Fibroblast of mammary gland (primary cell): ENCODE measurements around the gene OVOL3.

ENCODE experiments used
- DNase-seq: peaks from one replicate; pipeline ENCODE4 v3.0.0-alpha.2; 2010; ENCODE audit warnings: low read depth
- H3K4me3 ChIP-seq: 2 replicates; pipeline ENCODE4 v1.5.1; 2011; ENCODE audit warnings: low read depth, mild to moderate bottlenecking, low read length, moderate library complexity; ENCODE audit not compliant: control insufficient read depth
- TF ChIP-seq, protein P1 (sequence below): conservative IDR thresholded peaks from 2 replicates; pipeline ENCODE4 v1.5.1; 2011; ENCODE audit warnings: low read depth, low read length, inconsistent platforms; ENCODE audit not compliant: control insufficient read depth, insufficient read depth

OVOL3 gene

DNA sequence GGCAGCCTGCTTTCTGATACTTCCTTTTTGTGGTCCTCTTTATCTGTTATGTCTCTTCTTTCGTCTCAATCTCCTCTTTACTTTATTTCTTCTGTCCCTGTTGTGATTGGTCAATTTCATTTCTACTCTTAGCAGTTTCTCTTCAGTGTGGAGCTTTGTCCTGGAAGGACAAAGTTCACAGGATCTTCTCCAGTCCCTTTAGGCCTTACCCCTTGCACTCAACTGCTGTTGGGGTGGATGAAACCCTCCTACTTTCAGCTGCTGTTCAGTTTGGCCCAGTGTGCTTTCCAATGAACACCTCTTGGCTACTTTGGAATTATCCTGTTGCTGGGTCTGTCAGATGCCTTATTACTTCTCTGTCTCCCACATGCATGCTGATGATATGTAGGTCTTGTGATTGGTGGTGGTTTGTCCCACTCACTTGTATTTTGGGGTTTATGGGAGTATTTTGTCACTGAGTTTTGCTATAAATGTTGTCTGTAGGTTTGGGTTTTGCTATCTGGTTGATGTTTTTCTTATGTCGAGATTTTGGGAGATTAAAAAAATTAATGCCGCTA is 31.5 kb upstream of the OVOL3 start:
- TF ChIP-seq, protein P1, sequence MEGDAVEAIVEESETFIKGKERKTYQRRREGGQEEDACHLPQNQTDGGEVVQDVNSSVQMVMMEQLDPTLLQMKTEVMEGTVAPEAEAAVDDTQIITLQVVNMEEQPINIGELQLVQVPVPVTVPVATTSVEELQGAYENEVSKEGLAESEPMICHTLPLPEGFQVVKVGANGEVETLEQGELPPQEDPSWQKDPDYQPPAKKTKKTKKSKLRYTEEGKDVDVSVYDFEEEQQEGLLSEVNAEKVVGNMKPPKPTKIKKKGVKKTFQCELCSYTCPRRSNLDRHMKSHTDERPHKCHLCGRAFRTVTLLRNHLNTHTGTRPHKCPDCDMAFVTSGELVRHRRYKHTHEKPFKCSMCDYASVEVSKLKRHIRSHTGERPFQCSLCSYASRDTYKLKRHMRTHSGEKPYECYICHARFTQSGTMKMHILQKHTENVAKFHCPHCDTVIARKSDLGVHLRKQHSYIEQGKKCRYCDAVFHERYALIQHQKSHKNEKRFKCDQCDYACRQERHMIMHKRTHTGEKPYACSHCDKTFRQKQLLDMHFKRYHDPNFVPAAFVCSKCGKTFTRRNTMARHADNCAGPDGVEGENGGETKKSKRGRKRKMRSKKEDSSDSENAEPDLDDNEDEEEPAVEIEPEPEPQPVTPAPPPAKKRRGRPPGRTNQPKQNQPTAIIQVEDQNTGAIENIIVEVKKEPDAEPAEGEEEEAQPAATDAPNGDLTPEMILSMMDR: no peak
- no peak for DNase-seq
- no peak overlapping the region for H3K4me3 ChIP-seq

DNA sequence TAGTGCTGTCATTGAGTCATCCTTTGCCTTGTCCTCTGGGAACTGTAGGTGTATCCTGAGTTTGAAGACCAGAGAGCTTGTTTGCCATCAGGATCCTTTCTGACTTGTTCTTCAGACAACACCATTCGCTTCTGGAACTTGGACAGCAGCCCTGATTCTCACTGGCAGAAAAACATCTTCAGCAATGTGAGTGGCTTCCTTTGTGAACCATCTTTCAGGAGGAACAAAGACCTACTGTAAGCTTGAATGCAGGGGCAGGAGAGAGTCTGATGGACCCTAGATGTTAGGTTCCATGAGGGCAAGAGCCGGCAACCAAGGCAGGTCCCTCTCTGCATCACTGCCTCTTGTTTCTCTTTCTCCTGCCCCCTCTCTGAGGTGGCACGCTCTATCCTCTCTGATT is 29.6 kb upstream of the OVOL3 start:
- H3K4me3 ChIP-seq: no peak overlapping the region
- TF ChIP-seq, protein P1: no peak
- DNase-seq: peak; percentile 9

DNA sequence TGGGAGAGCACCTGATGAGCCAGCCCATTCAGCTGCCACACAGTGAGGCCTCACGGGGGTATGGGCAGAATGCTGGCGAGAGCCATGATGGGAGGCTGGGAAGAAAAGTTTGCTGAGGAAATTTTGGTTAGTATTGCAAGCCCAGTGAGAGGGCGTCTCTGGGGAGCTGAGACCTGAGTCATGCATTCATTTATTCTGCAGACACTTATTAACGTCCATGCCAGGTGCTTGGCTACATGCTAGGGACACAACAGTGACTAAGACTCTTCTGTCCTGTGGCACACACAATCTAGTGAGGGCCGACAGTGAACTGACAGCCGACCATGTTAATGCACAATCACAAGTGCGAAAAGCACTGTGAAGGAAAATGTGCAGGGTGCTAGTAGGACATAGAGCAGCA is 29.0 kb upstream of the OVOL3 start:
- H3K4me3 ChIP-seq: no peak overlapping the region
- peak; percentile 58 for DNase-seq
- TF ChIP-seq, protein P1: no peak

DNA sequence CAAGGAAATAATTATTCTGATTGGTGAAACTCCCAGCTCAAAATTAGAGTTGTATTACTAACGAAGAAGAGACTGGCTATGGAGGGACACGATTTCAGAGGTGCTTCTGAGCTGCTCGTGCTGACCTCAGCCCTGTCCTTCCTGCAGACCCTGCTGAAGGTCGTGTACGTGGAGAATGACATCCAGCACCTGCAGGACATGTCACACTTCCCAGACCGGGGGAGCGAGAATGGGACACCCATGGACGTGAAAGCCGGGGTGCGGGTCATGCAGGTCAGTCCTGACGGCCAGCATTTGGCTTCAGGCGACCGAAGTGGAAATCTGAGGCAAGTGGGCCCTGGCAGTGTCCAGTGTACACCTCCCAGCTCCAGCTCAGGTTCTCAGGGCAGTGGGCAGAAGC is 28.0 kb upstream of the OVOL3 start:
- H3K4me3 ChIP-seq: no peak overlapping the region
- no peak for DNase-seq
- TF ChIP-seq, protein P1: no peak

DNA sequence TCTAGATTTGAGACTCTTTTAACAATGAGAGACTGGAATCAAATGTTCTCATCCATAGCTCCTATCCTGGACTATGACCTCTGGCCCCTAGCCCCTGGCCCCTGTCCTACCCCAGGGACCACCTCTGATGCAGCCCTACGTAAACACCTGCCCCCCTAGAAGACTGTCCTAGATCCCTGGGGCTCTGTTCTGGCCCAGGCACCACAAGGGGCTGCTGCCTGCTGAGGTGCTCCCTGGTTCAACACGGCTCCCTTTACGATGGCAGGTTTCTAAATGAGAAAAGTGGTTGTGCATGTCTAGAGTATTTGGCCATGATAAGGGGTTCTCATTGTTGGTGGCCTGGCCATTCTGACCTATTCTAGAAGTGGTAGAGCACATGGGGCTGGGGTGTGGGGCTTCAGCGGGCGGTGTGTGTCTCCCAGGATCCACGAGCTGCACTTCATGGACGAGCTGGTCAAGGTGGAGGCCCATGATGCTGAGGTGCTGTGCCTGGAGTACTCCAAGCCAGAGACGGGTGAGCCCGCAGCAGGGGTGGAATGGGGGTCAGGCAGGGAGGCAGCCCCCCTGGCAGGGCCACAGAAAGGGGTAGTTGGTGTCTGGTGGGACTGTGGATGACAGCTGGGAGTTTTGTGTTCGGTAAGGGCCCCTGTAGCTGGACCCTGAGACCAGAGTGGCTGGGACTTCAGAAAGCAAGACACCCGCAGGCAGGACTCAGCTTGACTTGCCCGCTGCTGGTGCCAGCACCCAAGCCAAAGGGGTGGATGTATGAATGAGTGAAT is 26.5 kb upstream of the OVOL3 start:
- H3K4me3 ChIP-seq: no peak overlapping the region
- TF ChIP-seq, protein P1: no peak
- no peak for DNase-seq

DNA sequence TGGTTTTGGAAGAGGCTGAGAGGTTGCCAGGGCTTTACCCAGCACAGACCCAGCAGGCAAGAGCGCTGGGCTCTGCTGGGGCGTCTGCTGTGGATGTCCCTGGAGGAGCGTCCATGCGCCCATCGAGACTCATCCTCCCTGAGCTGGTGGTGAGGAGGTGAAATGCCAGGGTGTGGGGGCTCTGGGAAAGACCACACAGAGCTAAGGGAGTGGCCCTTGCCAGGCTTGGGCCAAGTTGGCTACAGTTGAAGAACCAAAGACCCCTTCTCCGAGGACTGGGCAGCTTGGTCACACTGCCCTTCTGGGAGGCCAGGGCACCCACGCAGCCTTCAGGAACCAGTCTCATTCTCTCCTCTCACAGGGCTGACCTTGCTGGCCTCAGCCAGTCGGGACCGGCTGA is 24.6 kb upstream of the OVOL3 start:
- TF ChIP-seq, protein P1: no peak
- no peak overlapping the region for H3K4me3 ChIP-seq
- no peak for DNase-seq
